ENCODE measurements around the gene BBS10. TPM values are rescaled to one million over a fixed set of nuclear protein-coding genes. Genes with fewer than 3 reads are reported as not detected.

BBS10 gene
- total and polyA plus RNA-seq, 2 of the 8 experiments (the other 6 are each of a cell fraction or from before 2014, with no cell fraction given): 4.4 to 9.2 TPM

GRCh38 chr12:76340680-76341435 is 7.4 kb downstream of the BBS10 start:
- H3K4me3 ChIP-seq (ENCODE audit: extremely low read depth in 1 of 4, insufficient read depth in 2 of 4, low read depth in 3 of 4, low read length in 4 of 4): no peak overlapping the region
- H3K79me2 ChIP-seq (ENCODE audit: control insufficient read depth in 1 of 2, insufficient read depth in 2 of 2, low read length in 2 of 2): peaks cover 0 to 5% of the 10 kb centered on the region in 2 experiments; a peak in 2 of 4 replicates
- POLR2A ChIA-PET (ENCODE audit: partially characterized antibody): no interaction called here
- no peak overlapping the region for H3K18ac ChIP-seq (ENCODE audit: extremely low read depth, low read length)
- H3K4me1 ChIP-seq (replicated peaks in 1 of 4; ENCODE audit: control insufficient read depth in 3 of 4, insufficient read depth in 4 of 4, low read length in 3 of 4): no peaks in the 10 kb centered on the region
- H3K27ac ChIP-seq (ENCODE audit: low read depth, low read length): no peak overlapping the region
- no peak overlapping the region for H4K8ac ChIP-seq (ENCODE audit: extremely low read depth, insufficient read depth, low read length)
- CTCF ChIA-PET (ENCODE audit: partially characterized antibody): interaction anchor here (1.4 kb wide), 1 partner anchor 781 kb away, joined by 3 read pairs; no protein-coding TSS in a partner anchor
- H4K91ac ChIP-seq (replicated peaks; ENCODE audit: insufficient read length, low read length): no peak overlapping the region
- DNase-seq (ENCODE audit: low read depth in 1 of 2, low spot score in 2 of 2) (no peak), FAIRE-seq (no peak)
- no peak overlapping the region for H2BK15ac ChIP-seq (ENCODE audit: low read length)
- no peak overlapping the region for H3K9ac ChIP-seq (replicated peaks in 1 of 4; ENCODE audit: extremely low read depth in 1 of 4, low read depth in 3 of 4, low read length in 3 of 4)
- no peak overlapping the region for H3K4ac ChIP-seq (replicated peaks; ENCODE audit: insufficient read length, low read depth, low read length)
- no peak overlapping the region for H2BK12ac ChIP-seq (ENCODE audit: low read depth, low read length)
- H4K5ac ChIP-seq (ENCODE audit: insufficient read length, low read depth, low read length): no peak overlapping the region
- no peak overlapping the region for H3K56ac ChIP-seq (replicated peaks; ENCODE audit: insufficient read length, low read depth, low read length)
- H2BK120ac ChIP-seq (replicated peaks; ENCODE audit: low read depth, low read length): no peak overlapping the region
- no peaks in the 10 kb centered on the region for H3K27me3 ChIP-seq (replicated peaks in 1 of 4; ENCODE audit: control insufficient read depth in 3 of 4, extremely low read depth in 1 of 4, insufficient read depth in 3 of 4, low read length in 3 of 4)
- no peak overlapping the region for H3K4me2 ChIP-seq (ENCODE audit: insufficient read depth in 1 of 2, low read depth in 2 of 2, low read length in 2 of 2)
- H3K9me3 ChIP-seq (ENCODE audit: insufficient read depth in 2 of 2, low read depth in 1 of 2, low read length in 1 of 2): no peaks in the 10 kb centered on the region
- H4K20me1 ChIP-seq (replicated peaks in 1 of 2; ENCODE audit: control insufficient read depth in 1 of 2, insufficient read depth in 2 of 2, low read length in 2 of 2): no peaks in the 10 kb centered on the region
- H3K23ac ChIP-seq (ENCODE audit: insufficient read length): no peak overlapping the region
- no peak overlapping the region for H2BK20ac ChIP-seq (ENCODE audit: low read length)
- H3K23me2 ChIP-seq (ENCODE audit: low read depth, low read length): no peaks in the 10 kb centered on the region; the same call in 1 of the 2 replicates
- H2AK5ac ChIP-seq (ENCODE audit: low read depth, low read length): no peak overlapping the region
- H3K14ac ChIP-seq (ENCODE audit: insufficient read length): no peak overlapping the region
- no peak overlapping the region for H2BK5ac ChIP-seq (ENCODE audit: low read depth, low read length)
- H3K79me1 ChIP-seq (ENCODE audit: low read depth, low read length): no peaks in the 10 kb centered on the region
- no peaks in the 10 kb centered on the region for H3K36me3 ChIP-seq (ENCODE audit: control insufficient read depth in 2 of 4, insufficient read depth in 4 of 4, low read length in 3 of 4)
- H2AFZ ChIP-seq (ENCODE audit: low read length): no peak overlapping the region
- 93% methylated on average over 8 of the region's 9 CpGs; no CpG with 5 or more reads in 1 of the 2 experiments for WGBS, 2 experiments (ENCODE audit: extremely low coverage in 1 of 2, insufficient coverage in 1 of 2, insufficient read length in 1 of 2, insufficient replicate concordance in 2 of 2, low coverage in 1 of 2, low lambda C conversion rate in 2 of 2, missing lambda C conversion rate in 1 of 2)
- TF ChIP-seq ZNF274 (IDR thresholded peaks at IDR 0.05; ENCODE audit: borderline replicate concordance, extremely low read depth, low read length) (no peak), POLR2A (IDR thresholded peaks at IDR 0.05; ENCODE audit: control extremely low read depth in 1 of 2, low read depth in 2 of 2, low read length in 2 of 2) (no peak), KDM5A (IDR thresholded peaks at IDR 0.05; ENCODE audit: low read length) (no peak), SIRT6 (IDR thresholded peaks at IDR 0.05; ENCODE audit: low read length) (no peak)

All from H1 (cell line).